OCI-LY1 (cell line): ENCODE results near the gene ZFYVE28.

Source experiments
- H2AFZ ChIP-seq: fragments of 200-600 bp; sonication (generic), shearing (Covaris generic); 2 replicates; pipeline ENCODE4 v1.6.0; 2014; ENCODE audit warnings: antibody characterized with exemption, mild to moderate bottlenecking, low read length
- H3F3A ChIP-seq: fragments of 200-600 bp; sonication (generic), shearing (Covaris generic); 2 replicates; pipeline ENCODE4 v1.6.0; 2014; ENCODE audit warnings: mild to moderate bottlenecking, antibody characterized with exemption, low read length, moderate library complexity; ENCODE audit not compliant: insufficient read depth
- H3K27ac ChIP-seq: fragments of 200-600 bp; sonication (generic); 2 replicates; pipeline ENCODE4 v1.5.1; 2014; ENCODE audit warnings: low read length, mixed run types, mild to moderate bottlenecking, low read depth; ENCODE audit not compliant: poor library complexity, severe bottlenecking
- H3K27me3 ChIP-seq: fragments of 200-600 bp; sonication (generic); 2 replicates; pipeline ENCODE4 v1.6.0; 2014; ENCODE audit warnings: antibody characterized with exemption, mild to moderate bottlenecking, low read length, moderate library complexity; ENCODE audit not compliant: insufficient read depth
- H3K36me3 ChIP-seq: fragments of 200-600 bp; sonication (generic); 2 replicates; pipeline ENCODE4 v1.6.1; 2014; ENCODE audit warnings: mild to moderate bottlenecking, antibody characterized with exemption, low read length, moderate library complexity, mixed read lengths; ENCODE audit not compliant: insufficient read depth
- H3K4me1 ChIP-seq: fragments of 200-600 bp; sonication (generic); 2 replicates; pipeline ENCODE4 v1.5.1; 2014; ENCODE audit warnings: mild to moderate bottlenecking, low read length, moderate library complexity; ENCODE audit not compliant: insufficient read depth, severe bottlenecking
- H3K4me2 ChIP-seq: fragments of 200-600 bp; sonication (generic), shearing (Covaris generic); 2 replicates; pipeline ENCODE4 v1.6.1; 2014; ENCODE audit warnings: low read length
- H3K4me3 ChIP-seq: fragments of 200-600 bp; sonication (generic); 2 replicates; pipeline ENCODE4 v1.5.1; 2014; ENCODE audit warnings: low read length, low read depth, mild to moderate bottlenecking, mixed read lengths; ENCODE audit not compliant: poor library complexity, severe bottlenecking
- H3K79me2 ChIP-seq: fragments of 200-600 bp; shearing (Covaris generic); 2 replicates; pipeline ENCODE4 v1.6.1; 2016; ENCODE audit warnings: mixed run types, low read length, mixed read lengths; ENCODE audit not compliant: insufficient read depth
- H3K9ac ChIP-seq: fragments of 200-600 bp; sonication (generic), shearing (Covaris generic); 2 replicates; pipeline ENCODE4 v1.6.1; 2014; ENCODE audit warnings: mild to moderate bottlenecking, low read length, mixed read lengths
- H3K9me2 ChIP-seq: fragments of 200-600 bp; sonication (generic), shearing (Covaris generic); 2 replicates; pipeline ENCODE4 v1.6.1; 2014; ENCODE audit warnings: low read depth, mild to moderate bottlenecking, low read length, mixed read lengths
- H3K9me3 ChIP-seq: fragments of 200-600 bp; shearing (Covaris generic); 2 replicates; pipeline ENCODE4 v1.6.1; 2014; ENCODE audit warnings: low read length, mixed read lengths
- H4K20me1 ChIP-seq: fragments of 200-600 bp; sonication (generic), shearing (Covaris generic); 2 replicates; pipeline ENCODE4 v1.6.0; 2016; ENCODE audit warnings: mild to moderate bottlenecking, low read length; ENCODE audit not compliant: insufficient read depth
- CTCF ChIP-seq: fragments of 200-600 bp; sonication (generic), shearing (Covaris generic); IDR thresholded peaks from 2 replicates; pipeline ENCODE4 v1.5.1; 2017; ENCODE audit warnings: mild to moderate bottlenecking, antibody characterized with exemption, low read length, moderate library complexity, mixed read lengths
- EZH2 ChIP-seq: fragments of 200-600 bp; sonication (generic), shearing (Covaris generic); IDR thresholded peaks from 2 replicates; pipeline ENCODE4 v1.8.0; 2017; ENCODE audit warnings: borderline replicate concordance, mixed run types, mild to moderate bottlenecking, antibody characterized with exemption, low read length, moderate library complexity, mixed read lengths

The ZFYVE28 gene

GRCh38 chr4:2257361-2258081 is 160.9 kb downstream of the ZFYVE28 start:
- Histone ChIP-seq H3K9me3 (no peaks in the 10 kb centered on the region), H3K27me3 (no peaks in the 10 kb centered on the region), H3K4me2 (no peak overlapping the region), H3K27ac (no peak overlapping the region), H3K9ac (no peak overlapping the region), H3K36me3 (no peaks in the 10 kb centered on the region), H4K20me1 (no peaks in the 10 kb centered on the region), H3K9me2 (no peaks in the 10 kb centered on the region), H3K4me3 (no peak overlapping the region), H3K4me1 (peaks cover 10% of the 10 kb centered on the region), H2AFZ (no peak overlapping the region), H3F3A (no peaks in the 10 kb centered on the region), H3K79me2 (no peaks in the 10 kb centered on the region)
- TF ChIP-seq EZH2 (no peak), CTCF (no peak)

- Histone ChIP-seq H3K27ac (no peak overlapping the region), H3K9me3 (no peaks in the 10 kb centered on the region), H4K20me1 (no peaks in the 10 kb centered on the region), H3K4me1 (peaks cover 10% of the 10 kb centered on the region), H3K27me3 (no peaks in the 10 kb centered on the region), H2AFZ (no peak overlapping the region), H3K4me3 (no peak overlapping the region), H3K4me2 (no peak overlapping the region), H3K36me3 (no peaks in the 10 kb centered on the region), H3F3A (no peaks in the 10 kb centered on the region), H3K9ac (no peak overlapping the region), H3K79me2 (no peaks in the 10 kb centered on the region), H3K9me2 (no peaks in the 10 kb centered on the region)
- TF ChIP-seq EZH2 = no peak
- TF ChIP-seq CTCF = no peak
Observed at GRCh38 chr4:2256781-2257191, 161.7 kb downstream of the ZFYVE28 start.

GRCh38 chr4:2256156-2256731 is 162.2 kb downstream of the ZFYVE28 start:
- H3K9me2 ChIP-seq = no peaks in the 10 kb centered on the region
- H3K9ac ChIP-seq = no peak overlapping the region
- H3K79me2 ChIP-seq = no peaks in the 10 kb centered on the region
- H3K27ac ChIP-seq = no peak overlapping the region
- TF ChIP-seq EZH2 (no peak), CTCF (no peak)
- no peaks in the 10 kb centered on the region for H4K20me1 ChIP-seq
- H3K4me3 ChIP-seq = no peak overlapping the region
- no peaks in the 10 kb centered on the region for H3K27me3 ChIP-seq
- peaks cover 10% of the 10 kb centered on the region for H3K4me1 ChIP-seq
- H2AFZ ChIP-seq = no peak overlapping the region
- H3F3A ChIP-seq = no peaks in the 10 kb centered on the region
- no peaks in the 10 kb centered on the region for H3K9me3 ChIP-seq
- H3K36me3 ChIP-seq = no peaks in the 10 kb centered on the region
- no peak overlapping the region for H3K4me2 ChIP-seq
